ENCODE data around the gene PTPN14.

The PTPN14 gene

GRCh38 chr1:214312530-214313051, 238.8 kb downstream of the PTPN14 start:
- Histone ChIP-seq H3K27ac (ENCODE audit: low read length) (no peak overlapping the region), H3K4me1 (ENCODE audit: insufficient read depth, low read length) (peaks cover 14% of the 10 kb centered on the region), H2AFZ (ENCODE audit: low read depth, low read length) (no peak overlapping the region), H4K20me1 (ENCODE audit: insufficient read depth, low read length) (peaks cover 11% of the 10 kb centered on the region; the same call in 1 of the 2 replicates), H3K9me3 (ENCODE audit: insufficient read depth, low read length, severe bottlenecking) (no peaks in the 10 kb centered on the region), H3K9ac (ENCODE audit: low read depth, low read length) (no peak overlapping the region), H3K36me3 (ENCODE audit: insufficient read depth, low read length) (peaks cover 21% of the 10 kb centered on the region), H3K4me2 (ENCODE audit: insufficient read depth, low read length) (no peak overlapping the region), H3K79me2 (ENCODE audit: insufficient read depth, low read length) (peaks cover 15% of the 10 kb centered on the region), H3K27me3 (ENCODE audit: insufficient read depth, low read length, poor library complexity) (no peaks in the 10 kb centered on the region), H3K4me3 (ENCODE audit: low read depth in 1 of 2, low read length in 2 of 2) (no peak overlapping the region)
- DNase-seq = no peak
- no peak for ATAC-seq (ENCODE audit: insufficient read depth, low read depth)
- TF ChIP-seq CTCF (IDR thresholded peaks at IDR 0.05; ENCODE audit: borderline replicate concordance, extremely low read depth, low read length, poor library complexity, severe bottlenecking) (no peak), EZH2 (IDR thresholded peaks at IDR 0.05; ENCODE audit: borderline replicate concordance, low read depth, low read length, severe bottlenecking) (no peak)

- no peak overlapping the region; the same call in 1 of the 2 replicates for H3K4me2 ChIP-seq (ENCODE audit: insufficient read depth, low read length)
- H3K36me3 ChIP-seq (ENCODE audit: insufficient read depth, low read length) = peaks cover 11% of the 10 kb centered on the region
- peaks cover 14% of the 10 kb centered on the region for H3K4me1 ChIP-seq (ENCODE audit: insufficient read depth, low read length)
- no peaks in the 10 kb centered on the region for H3K9me3 ChIP-seq (ENCODE audit: insufficient read depth, low read length, severe bottlenecking)
- no peak overlapping the region for H3K9ac ChIP-seq (ENCODE audit: low read depth, low read length)
- TF ChIP-seq EZH2 (IDR thresholded peaks at IDR 0.05; ENCODE audit: borderline replicate concordance, low read depth, low read length, severe bottlenecking) = no peak
- no peak for TF ChIP-seq CTCF (IDR thresholded peaks at IDR 0.05; ENCODE audit: borderline replicate concordance, extremely low read depth, low read length, poor library complexity, severe bottlenecking)
- no peak overlapping the region for H3K4me3 ChIP-seq (ENCODE audit: low read depth in 1 of 2, low read length in 2 of 2)
- ATAC-seq (ENCODE audit: insufficient read depth, low read depth) = peak; percentile 70
- H3K27me3 ChIP-seq (ENCODE audit: insufficient read depth, low read length, poor library complexity) = no peaks in the 10 kb centered on the region
- DNase-seq = no peak
- H3K79me2 ChIP-seq (ENCODE audit: insufficient read depth, low read length) = peaks cover 18% of the 10 kb centered on the region
- H2AFZ ChIP-seq (ENCODE audit: low read depth, low read length) = no peak overlapping the region
- peaks cover 15% of the 10 kb centered on the region; the same call in 1 of the 2 replicates for H4K20me1 ChIP-seq (ENCODE audit: insufficient read depth, low read length)
- no peak overlapping the region for H3K27ac ChIP-seq (ENCODE audit: low read length)
These were observed 240.4 kb downstream of the PTPN14 start for GRCh38 chr1:214310777-214311690.

GRCh38 chr1:214310010-214310409, 241.4 kb downstream of the PTPN14 start:
- Histone ChIP-seq H3K36me3 (ENCODE audit: insufficient read depth, low read length) (peaks cover 5% of the 10 kb centered on the region), H4K20me1 (ENCODE audit: insufficient read depth, low read length) (peaks cover 22% of the 10 kb centered on the region; the same call in 1 of the 2 replicates), H2AFZ (ENCODE audit: low read depth, low read length) (no peak overlapping the region), H3K79me2 (ENCODE audit: insufficient read depth, low read length) (peaks cover 22% of the 10 kb centered on the region), H3K4me1 (ENCODE audit: insufficient read depth, low read length) (peaks cover 14% of the 10 kb centered on the region), H3K4me2 (ENCODE audit: insufficient read depth, low read length) (no peak overlapping the region), H3K9me3 (ENCODE audit: insufficient read depth, low read length, severe bottlenecking) (no peaks in the 10 kb centered on the region), H3K9ac (ENCODE audit: low read depth, low read length) (no peak overlapping the region), H3K27me3 (ENCODE audit: insufficient read depth, low read length, poor library complexity) (no peaks in the 10 kb centered on the region), H3K4me3 (ENCODE audit: low read depth in 1 of 2, low read length in 2 of 2) (no peak overlapping the region), H3K27ac (ENCODE audit: low read length) (no peak overlapping the region)
- DNase-seq (no peak), ATAC-seq (ENCODE audit: insufficient read depth, low read depth) (no peak)
- TF ChIP-seq EZH2 (IDR thresholded peaks at IDR 0.05; ENCODE audit: borderline replicate concordance, low read depth, low read length, severe bottlenecking) (no peak), CTCF (IDR thresholded peaks at IDR 0.05; ENCODE audit: borderline replicate concordance, extremely low read depth, low read length, poor library complexity, severe bottlenecking) (no peak)
